ENCODE measurements around the gene SUV39H2. TPM values are rescaled to one million over a fixed set of nuclear protein-coding genes. Genes with fewer than 3 reads are reported as not detected.

Gene SUV39H2, protein sequence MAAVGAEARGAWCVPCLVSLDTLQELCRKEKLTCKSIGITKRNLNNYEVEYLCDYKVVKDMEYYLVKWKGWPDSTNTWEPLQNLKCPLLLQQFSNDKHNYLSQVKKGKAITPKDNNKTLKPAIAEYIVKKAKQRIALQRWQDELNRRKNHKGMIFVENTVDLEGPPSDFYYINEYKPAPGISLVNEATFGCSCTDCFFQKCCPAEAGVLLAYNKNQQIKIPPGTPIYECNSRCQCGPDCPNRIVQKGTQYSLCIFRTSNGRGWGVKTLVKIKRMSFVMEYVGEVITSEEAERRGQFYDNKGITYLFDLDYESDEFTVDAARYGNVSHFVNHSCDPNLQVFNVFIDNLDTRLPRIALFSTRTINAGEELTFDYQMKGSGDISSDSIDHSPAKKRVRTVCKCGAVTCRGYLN
- total RNA-seq: 6.8 and 12.4 TPM in 2 replicates

DNA sequence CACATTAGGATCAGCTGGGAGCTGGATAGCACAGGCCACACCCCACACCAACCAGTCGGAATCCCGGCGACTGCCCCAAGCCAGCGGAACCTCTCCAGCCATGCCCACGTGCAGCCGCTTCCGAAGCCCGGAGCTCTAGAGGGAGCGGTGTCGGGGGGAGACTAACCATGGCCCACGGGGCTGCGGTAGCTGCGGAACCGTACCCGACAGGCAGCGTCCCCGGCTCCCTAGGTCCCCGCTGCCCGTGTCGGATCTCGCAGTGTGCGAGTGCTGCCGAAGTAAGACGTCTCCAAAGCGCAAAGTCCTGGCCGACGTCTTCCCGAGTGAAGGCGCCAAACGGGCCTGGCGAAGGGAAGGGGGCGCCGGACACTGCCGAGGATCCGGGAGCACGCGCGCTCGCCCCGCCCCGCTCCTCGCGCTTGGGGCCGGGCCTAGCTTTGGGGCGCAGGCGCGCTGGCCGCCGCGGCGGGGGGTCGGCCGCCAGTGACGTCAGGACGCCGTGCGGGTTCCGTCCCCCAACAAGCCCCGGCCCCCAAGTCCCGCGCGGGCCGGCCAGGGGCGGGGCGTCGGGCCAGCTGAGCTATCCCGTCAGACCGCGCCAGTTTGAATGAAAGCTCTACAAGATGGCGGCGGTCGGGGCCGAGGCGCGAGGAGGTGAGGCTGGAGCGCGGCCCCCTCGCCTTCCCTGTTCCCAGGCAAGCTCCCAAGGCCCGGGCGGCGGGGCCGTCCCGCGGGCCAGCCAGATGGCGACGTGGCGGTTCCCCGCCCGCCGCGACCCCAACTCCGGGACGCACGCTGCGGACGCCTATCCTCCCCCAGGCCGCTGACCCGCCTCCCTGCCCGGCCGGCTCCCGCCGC is at the start of gene SUV39H2:
SUV39H2 (plus strand) TSS at position 601 of the 858 bp plus-strand sequence; CDS start at position 624, 23 bp downstream.

DNA sequence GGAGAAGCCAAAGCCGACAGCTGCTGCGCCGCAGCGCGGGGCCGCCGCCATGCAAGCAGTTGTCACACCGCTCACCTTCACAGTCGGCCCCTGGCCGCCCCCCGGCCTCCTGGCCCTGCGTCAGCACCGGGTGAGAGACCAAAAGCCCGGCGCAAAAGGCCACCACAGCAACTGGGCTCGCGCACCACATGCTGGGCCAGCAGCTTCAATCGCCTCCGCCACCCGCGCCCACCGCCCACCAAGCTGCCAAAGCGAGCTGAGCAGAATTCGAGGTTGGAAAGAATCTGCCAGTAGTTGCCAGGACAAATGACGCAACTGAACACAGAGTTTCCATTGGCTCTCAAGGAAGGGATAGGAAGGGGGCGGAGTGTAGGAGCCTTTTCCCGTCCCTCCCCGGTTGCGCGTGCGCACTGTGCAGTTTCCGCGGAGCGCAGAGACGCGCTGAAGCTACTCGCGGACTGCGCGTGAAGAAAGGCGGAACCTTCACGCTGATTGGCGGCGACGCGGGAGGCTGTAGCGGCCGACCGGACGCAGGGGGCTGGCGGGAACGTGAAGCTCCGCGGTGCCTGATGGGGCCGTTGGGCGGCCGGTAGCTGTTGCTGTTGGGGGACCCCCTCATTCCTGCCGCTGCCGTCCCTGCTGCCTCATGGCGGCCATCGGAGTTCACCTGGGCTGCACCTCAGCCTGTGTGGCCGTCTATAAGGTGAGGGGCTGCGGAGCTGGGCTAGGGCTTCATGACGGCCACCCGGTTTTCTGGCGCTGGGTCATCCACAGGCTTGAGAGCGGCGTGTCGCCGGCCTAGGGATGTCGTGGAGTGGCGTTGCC is 40.7 kb upstream of the SUV39H2 start, which contains the start of the genes CDNF, HSPA14 and MSANTD7:
CDNF (minus strand) TSS at position 281 of the 825 bp plus-strand sequence; CDS start at position 190, 91 bp downstream.
HSPA14 (plus strand) TSS at position 550 of the 825 bp plus-strand sequence; CDS start at position 647, 97 bp downstream.
MSANTD7 (plus strand) TSS at position 550 of the 825 bp plus-strand sequence. CDS start 3,979 bp downstream, outside the sequence.

Other genes starting within 250 kb of the SUV39H2 start
- 31.6 and 50.0 TPM in 2 replicates for gene FAM107B, start 104.0 kb upstream of the SUV39H2 start, total RNA-seq
- gene CDNF, start 40.8 kb upstream of the SUV39H2 start, total RNA-seq: 3.1 and 3.6 TPM in 2 replicates
- 9.8 and 23.9 TPM in 2 replicates for gene HSPA14, start 40.6 kb upstream of the SUV39H2 start, total RNA-seq
- gene MSANTD7, start 40.6 kb upstream of the SUV39H2 start, total RNA-seq: 13.2 and 15.9 TPM in 2 replicates
- gene DCLRE1C, start 75.2 kb downstream of the SUV39H2 start, total RNA-seq: 8.6 and 16.9 TPM in 2 replicates
- 0.50 TPM in 1 of 2 replicates, not detected in the other for gene MEIG1, start 80.5 kb downstream of the SUV39H2 start, total RNA-seq
- gene OLAH, start 165.1 kb downstream of the SUV39H2 start, total RNA-seq: not detected in 2 replicates
- 0.99 and 4.9 TPM in 2 replicates for gene ACBD7, start 209.9 kb downstream of the SUV39H2 start, total RNA-seq
- 15.1 and 15.5 TPM in 2 replicates for gene RPP38, start 218.5 kb downstream of the SUV39H2 start, total RNA-seq